SK-N-SH (cell line): ENCODE measurements around the gene ARRDC2. TPM values are rescaled to one million over a fixed set of nuclear protein-coding genes. Genes with fewer than 3 reads are reported as not detected.

Experiments
- CTCF ChIA-PET: fragments of 300-600, 350-600 bp; formaldehyde crosslinking; extraction: SDS; loops from one replicate; lab custom pipeline; 2021; lab: Yijun Ruan, JAX
- POLR2A ChIA-PET: fragments of 350-600 bp; sonication (Branson Sonifier 250); formaldehyde crosslinking; extraction: SDS; loops from one replicate; lab custom pipeline; 2020; ENCODE audit warnings: antibody characterized with exemption, inconsistent platforms; lab: Yijun Ruan, JAX
- DNase-seq: peaks from one replicate; pipeline ENCODE4 v3.0.0; 2012
- H2AFZ ChIP-seq: fragments of 200-600 bp; sonication (generic); 2 replicates; pipeline ENCODE4 v1.8.1; 2016; ENCODE audit warnings: antibody characterized with exemption, mild to moderate bottlenecking, low read depth
- H3F3A ChIP-seq: fragments of 200-600 bp; sonication (generic); replicated peaks from 2 replicates; pipeline ENCODE3; 2016; ENCODE audit warnings: antibody characterized with exemption, mild to moderate bottlenecking; ENCODE audit not compliant: insufficient read depth
- H3K27ac ChIP-seq, 2 experiments: fragments of 200-500 bp in 1 of 2; fragments of 200-600 bp in 1 of 2; sonication (Bioruptor generic) in 1 of 2; sonication (generic), shearing (Covaris generic) in 1 of 2; 2 replicates each; pipeline versions ENCODE4 v1.5.1 to v1.6.1; 2014 to 2016; ENCODE audit warnings: low read depth in 2 of 2, inconsistent platforms in 1 of 2, low read length in 1 of 2, mild to moderate bottlenecking in 1 of 2, mixed read lengths in 1 of 2
- H3K27me3 ChIP-seq: fragments of 200-600 bp; sonication (generic), shearing (Covaris generic); 2 replicates; pipeline ENCODE4 v1.6.1; 2016; ENCODE audit warnings: mixed run types; ENCODE audit not compliant: insufficient read depth
- H3K36me3 ChIP-seq, 2 experiments: fragments of 200-500 bp in 1 of 2; fragments of 200-600 bp in 1 of 2; sonication (Bioruptor generic) in 1 of 2; sonication (generic) in 1 of 2; replicated peaks in 1 of 2; 2 replicates each; pipeline versions ENCODE3 to v1.5.1; 2014 to 2016; ENCODE audit warnings: low read length in 1 of 2, mild to moderate bottlenecking in 1 of 2; ENCODE audit not compliant: insufficient read depth in 2 of 2, control insufficient read depth in 1 of 2
- H3K4me1 ChIP-seq, 2 experiments: fragments of 200-500 bp in 1 of 2; fragments of 200-600 bp in 1 of 2; sonication (Bioruptor generic) in 1 of 2; sonication (generic), shearing (Covaris generic) in 1 of 2; 2 replicates each; pipeline versions ENCODE4 v1.5.1 to v1.6.1; 2014 to 2016; ENCODE audit warnings: low read depth in 1 of 2, low read length in 1 of 2, mixed run types in 1 of 2; ENCODE audit not compliant: insufficient read depth in 2 of 2, control insufficient read depth in 1 of 2
- H3K4me2 ChIP-seq: fragments of 200-600 bp; sonication (generic), shearing (Covaris generic); 2 replicates; pipeline ENCODE4 v1.6.1; 2017; ENCODE audit warnings: mixed run types
- H3K4me3 ChIP-seq, 2 experiments: fragments of 200-500 bp in 1 of 2; fragments of 200-600 bp in 1 of 2; sonication (Bioruptor generic) in 1 of 2; sonication (generic), shearing (Covaris generic) in 1 of 2; 2 replicates each; pipeline versions ENCODE4 v1.5.1 to v1.8.1; 2014 to 2016; ENCODE audit warnings: low read depth in 2 of 2, inconsistent platforms in 1 of 2, low read length in 1 of 2, mild to moderate bottlenecking in 1 of 2, mixed read lengths in 1 of 2, moderate library complexity in 1 of 2
- H3K79me2 ChIP-seq: fragments of 200-600 bp; sonication (generic); 2 replicates; pipeline ENCODE4 v1.8.1; 2017; ENCODE audit warnings: mild to moderate bottlenecking; ENCODE audit not compliant: insufficient read depth
- H3K9ac ChIP-seq: fragments of 200-600 bp; sonication (generic); 2 replicates; pipeline ENCODE4 v1.6.1; 2017; ENCODE audit warnings: mixed run types
- H3K9me2 ChIP-seq: fragments of 200-600 bp; sonication (generic); 2 replicates; pipeline ENCODE4 v1.6.1; 2017; ENCODE audit warnings: mixed run types
- H3K9me3 ChIP-seq: fragments of 200-600 bp; sonication (generic); 2 replicates; pipeline ENCODE4 v1.6.1; 2017; ENCODE audit warnings: mixed run types, mild to moderate bottlenecking, moderate library complexity
- H4K20me1 ChIP-seq: fragments of 200-600 bp; sonication (generic); 2 replicates; pipeline ENCODE4 v1.6.1; 2017; ENCODE audit warnings: mild to moderate bottlenecking, mixed run types; ENCODE audit not compliant: insufficient read depth
- CHD2 ChIP-seq: fragments of 150-350 bp; IDR thresholded peaks from 2 replicates; pipeline ENCODE4 v1.6.1; 2018; ENCODE audit warnings: low read length; ENCODE audit not compliant: partially characterized antibody
- EP300 ChIP-seq, 2 experiments: IDR thresholded peaks; 2 replicates each; pipeline versions ENCODE4 v1.4.0 to v1.6.1; 2012; ENCODE audit warnings: borderline replicate concordance in 1 of 2, low read depth in 1 of 2, low read length in 1 of 2
- FOSL2 ChIP-seq: IDR thresholded peaks from 2 replicates; pipeline ENCODE4 v1.4.0; 2012; ENCODE audit warnings: low read depth, mild to moderate bottlenecking, moderate library complexity, borderline replicate concordance
- FOXJ3 ChIP-seq: sonication (generic); formaldehyde crosslinking; IDR thresholded peaks from 2 replicates; pipeline ENCODE4 v1.5.1; 2020; ENCODE audit warnings: mild to moderate bottlenecking, missing genetic modification reagents
- FOXM1 ChIP-seq: IDR thresholded peaks from 2 replicates; pipeline ENCODE4 v1.4.0; 2012; ENCODE audit warnings: low read depth, mild to moderate bottlenecking
- IRF3 ChIP-seq: fragments of 150-350 bp; IDR thresholded peaks from 2 replicates; pipeline ENCODE4 v1.6.1; 2016; ENCODE audit warnings: mild to moderate bottlenecking, low read depth, low read length
- JUND ChIP-seq: IDR thresholded peaks from 2 replicates; pipeline ENCODE4 v1.4.0; 2012
- MAX ChIP-seq: IDR thresholded peaks from 2 replicates; pipeline ENCODE4 v1.4.0; 2012; ENCODE audit warnings: low read depth
- PBX3 ChIP-seq: IDR thresholded peaks from 2 replicates; pipeline ENCODE4; 2012
- POLR2AphosphoS5 ChIP-seq: IDR thresholded peaks from 2 replicates; pipeline ENCODE4 v1.6.1; 2012; ENCODE audit warnings: low read depth, low read length
- RCOR1 ChIP-seq: fragments of 150-350 bp; IDR thresholded peaks from 2 replicates; pipeline ENCODE4 v1.6.1; 2017; ENCODE audit warnings: antibody characterized with exemption, low read length
- REST ChIP-seq: IDR thresholded peaks from 2 replicates; pipeline ENCODE4 v1.6.1; 2012; ENCODE audit warnings: mild to moderate bottlenecking, low read depth, low read length, moderate library complexity
- RFX5 ChIP-seq: IDR thresholded peaks from 2 replicates; pipeline ENCODE4 v1.6.1; 2012; ENCODE audit warnings: mild to moderate bottlenecking, improper control_type of control experiment, low read length
- SMC3 ChIP-seq: IDR thresholded peaks from 2 replicates; pipeline ENCODE4 v1.6.1; 2012; ENCODE audit warnings: low read depth, low read length, improper control_type of control experiment
- TAF1 ChIP-seq: IDR thresholded peaks from 2 replicates; pipeline ENCODE4 v1.6.1; 2012; ENCODE audit warnings: low read depth, mild to moderate bottlenecking, low read length, moderate library complexity, borderline replicate concordance
- TCF12 ChIP-seq: IDR thresholded peaks from 2 replicates; pipeline ENCODE4 v1.4.0; 2012
- USF1 ChIP-seq: IDR thresholded peaks from 2 replicates; pipeline ENCODE4 v1.4.0; 2012; ENCODE audit warnings: low read depth, borderline replicate concordance
- YY1 ChIP-seq: IDR thresholded peaks from 2 replicates; pipeline ENCODE4 v1.4.0; 2012; ENCODE audit warnings: low read depth, mild to moderate bottlenecking
- WGBS: methylation state at CpG from one replicate; pipeline ENCODE4 v1.1.6; 2017; ENCODE audit warnings: low lambda C conversion rate; 5-methylcytosine and 5-hydroxymethylcytosine counted together
- polyA plus RNA-seq, 3 experiments: library from polyadenylated mRNA; depleted of rRNA; stranded (reverse); fragments of >200 nt; gene quantifications; 2 replicates each; pipeline ENCODE4 v1.2.3, GENCODE V29; 2012

The ARRDC2 gene
- polyA plus RNA-seq, 1 of the 3 experiments (the other 2 are of a cell fraction), result 5.5 TPM

GRCh38 chr19:18043676-18044075 lies 35.7 kb downstream of the ARRDC2 start:
- no peak for DNase-seq
- no peaks in the 10 kb centered on the region for H3K36me3 ChIP-seq
- no peak overlapping the region for H2AFZ ChIP-seq
- H3F3A ChIP-seq, result no peaks in the 10 kb centered on the region
- no peaks in the 10 kb centered on the region; a peak in 1 of 4 replicates for H3K4me1 ChIP-seq
- WGBS, result 61% methylated on average over 1 of the region's 3 CpGs
- no peak overlapping the region for H3K27ac ChIP-seq
- POLR2A ChIA-PET, result no interaction called here
- H4K20me1 ChIP-seq, result no peaks in the 10 kb centered on the region
- TF ChIP-seq FOXM1 (no peak), JUND (no peak), POLR2AphosphoS5 (no peak), EP300 (IDR thresholded peaks at IDR 0.05; ENCODE audit: borderline replicate concordance in 1 of 2, low read depth in 1 of 2, low read length in 1 of 2) (no peak), FOXJ3 (no peak), CHD2 (no peak), MAX (no peak), TCF12 (no peak), SMC3 (no peak), RFX5 (no peak), IRF3 (no peak)
- H3K79me2 ChIP-seq, result no peaks in the 10 kb centered on the region
- no peak overlapping the region for H3K4me2 ChIP-seq
- peaks cover 8% of the 10 kb centered on the region; the same call in 1 of the 2 replicates for H3K27me3 ChIP-seq
- CTCF ChIA-PET, result interaction anchor here (2.2 kb wide), 1 partner anchor 36 kb away, joined by 8 read pairs; the partner anchor contains the start of gene ARRDC2
- H3K4me3 ChIP-seq, result no peak overlapping the region
- no peak overlapping the region for H3K9ac ChIP-seq
- no peaks in the 10 kb centered on the region for H3K9me2 ChIP-seq
- no peaks in the 10 kb centered on the region for H3K9me3 ChIP-seq

- POLR2A ChIA-PET, result no interaction called here
- Histone ChIP-seq H2AFZ (peak overlapping the region; percentile 84), H4K20me1 (no peaks in the 10 kb centered on the region), H3K9me3 (no peaks in the 10 kb centered on the region), H3K79me2 (no peaks in the 10 kb centered on the region), H3K36me3 (no peaks in the 10 kb centered on the region), H3K4me1 (no peaks in the 10 kb centered on the region; a peak in 1 of 4 replicates), H3K4me2 (peak overlapping the region; percentile 69), H3K9me2 (no peaks in the 10 kb centered on the region), H3K27ac (no peak overlapping the region), H3K9ac (no peak overlapping the region), H3F3A (no peaks in the 10 kb centered on the region), H3K4me3 (peak overlapping the region in 1 of 2 experiments; percentile 28; a peak in 1 of 4 replicates), H3K27me3 (peaks cover 8% of the 10 kb centered on the region; the same call in 1 of the 2 replicates)
- no peak for DNase-seq
- 49% methylated on average over 7 of the region's 12 CpGs for WGBS
- CTCF ChIA-PET, result interaction anchor here (1.3 to 2.7 kb wide), 2 partner anchors 12 to 37 kb away, joined by 4 to 6 read pairs; partner anchors contain the start of gene ARRDC2
- TF ChIP-seq TAF1, result no peak
- no peak for TF ChIP-seq JUND
- TF ChIP-seq PBX3, result no peak
- no peak for TF ChIP-seq CHD2
- TF ChIP-seq REST, result no peak
- TF ChIP-seq EP300 (IDR thresholded peaks at IDR 0.05; ENCODE audit: borderline replicate concordance in 1 of 2, low read depth in 1 of 2, low read length in 1 of 2), result no peak
- no peak for TF ChIP-seq MAX
- no peak for TF ChIP-seq FOSL2
- TF ChIP-seq YY1, result no peak
- no peak for TF ChIP-seq USF1
- no peak for TF ChIP-seq RCOR1
Measured at GRCh38 chr19:18044825-18045304, 36.9 kb downstream of the ARRDC2 start.
